SJCRH30 (cell line): ENCODE results near the gene ZWILCH. TPM values are rescaled to one million over a fixed set of nuclear protein-coding genes. Genes with fewer than 3 reads are reported as not detected.
A peak's percentile ranks its signal among the peaks of the same experiment; 100 is the strongest.

Experiments used
- DNase-seq, 2 experiments: peaks; one replicate each; pipeline ENCODE4 v3.0.0-alpha.2; 2015 to 2020
- H3K27ac ChIP-seq: fragments of 250-450 bp; sonication (Bioruptor Pico); 2 replicates; pipeline ENCODE4 v1.5.1; 2020; ENCODE audit warnings: mild to moderate bottlenecking, moderate library complexity
- H3K27me3 ChIP-seq: fragments of 250-450 bp; sonication (Bioruptor Pico); 2 replicates; pipeline ENCODE4 v1.5.1; 2020; ENCODE audit warnings: mild to moderate bottlenecking, moderate library complexity
- H3K36me3 ChIP-seq: fragments of 250-450 bp; sonication (Bioruptor Pico); 2 replicates; pipeline ENCODE4 v1.5.1; 2020; ENCODE audit warnings: mild to moderate bottlenecking, moderate library complexity
- H3K4me1 ChIP-seq: fragments of 250-450 bp; sonication (Bioruptor Pico); 2 replicates; pipeline ENCODE4 v1.5.1; 2020; ENCODE audit warnings: mild to moderate bottlenecking, moderate library complexity
- H3K4me3 ChIP-seq: fragments of 250-450 bp; sonication (Bioruptor Pico); 2 replicates; pipeline ENCODE4 v1.5.1; 2020; ENCODE audit warnings: mild to moderate bottlenecking, moderate library complexity
- H3K9me3 ChIP-seq: fragments of 250-450 bp; sonication (Bioruptor Pico); replicated peaks from 2 replicates; pipeline ENCODE4 v1.5.1; 2020; ENCODE audit warnings: mild to moderate bottlenecking, moderate library complexity
- total RNA-seq: library from RNA; depleted of rRNA; stranded (reverse); fragments of >200 nt; shearing (Covaris generic); gene quantifications from 2 replicates; pipeline ENCODE4 v1.2.3, GENCODE V29; 2014; rRNA removed

The ZWILCH gene
- total RNA-seq, 1 experiment from 2014 or later, result 61.8 TPM

GRCh38 chr15:66590435-66590834 lies 85.3 kb downstream of the ZWILCH start:
- Histone ChIP-seq H3K27ac (no peak overlapping the region), H3K27me3 (no peaks in the 10 kb centered on the region), H3K4me3 (no peak overlapping the region), H3K36me3 (no peaks in the 10 kb centered on the region), H3K4me1 (no peaks in the 10 kb centered on the region), H3K9me3 (no peaks in the 10 kb centered on the region)
- DNase-seq, result no peak

DNA sequence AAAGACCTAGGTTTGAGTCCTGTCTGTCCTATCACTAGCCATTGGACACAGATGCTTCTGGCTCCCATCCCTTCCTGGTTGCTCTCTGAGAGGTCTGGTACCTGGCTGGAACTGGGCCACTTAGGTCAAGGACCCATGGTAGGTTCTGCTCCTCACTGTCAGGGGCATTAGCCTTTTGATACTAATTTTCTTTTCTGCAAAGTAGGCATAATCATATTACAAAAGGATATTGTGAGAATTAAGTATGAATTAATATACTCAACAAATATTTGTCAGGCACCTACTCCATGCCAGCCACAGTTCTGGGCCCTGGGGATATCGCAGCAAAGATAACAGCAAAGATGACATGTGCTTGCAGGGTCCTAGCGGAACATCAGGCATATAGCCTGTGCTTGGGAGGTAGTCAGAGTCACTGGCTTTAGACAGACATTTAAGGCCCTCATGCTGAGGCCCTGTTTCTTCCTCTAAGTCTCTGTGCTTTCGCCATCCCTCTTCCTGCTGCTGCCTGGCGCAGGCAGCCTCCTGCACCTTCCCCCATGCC lies 86.3 kb downstream of the ZWILCH start:
- H3K4me3 ChIP-seq, result no peak overlapping the region
- no peaks in the 10 kb centered on the region for H3K36me3 ChIP-seq
- H3K4me1 ChIP-seq, result no peaks in the 10 kb centered on the region
- H3K27ac ChIP-seq, result no peak overlapping the region
- H3K9me3 ChIP-seq, result no peaks in the 10 kb centered on the region
- H3K27me3 ChIP-seq, result no peaks in the 10 kb centered on the region
- DNase-seq, result no peak

- no peak overlapping the region for H3K27ac ChIP-seq
- H3K27me3 ChIP-seq, result no peaks in the 10 kb centered on the region
- H3K36me3 ChIP-seq, result no peaks in the 10 kb centered on the region
- H3K4me3 ChIP-seq, result no peak overlapping the region
- H3K9me3 ChIP-seq, result no peaks in the 10 kb centered on the region
- DNase-seq, result no peak
- no peaks in the 10 kb centered on the region for H3K4me1 ChIP-seq
Measured at GRCh38 chr15:66592505-66593218, 87.5 kb downstream of the ZWILCH start.

GRCh38 chr15:66593219-66593780 lies 88.2 kb downstream of the ZWILCH start:
- DNase-seq, result no peak
- H3K4me3 ChIP-seq, result no peak overlapping the region
- H3K27ac ChIP-seq, result no peak overlapping the region
- H3K4me1 ChIP-seq, result no peaks in the 10 kb centered on the region
- no peaks in the 10 kb centered on the region for H3K36me3 ChIP-seq
- H3K27me3 ChIP-seq, result no peaks in the 10 kb centered on the region
- no peaks in the 10 kb centered on the region for H3K9me3 ChIP-seq

DNA sequence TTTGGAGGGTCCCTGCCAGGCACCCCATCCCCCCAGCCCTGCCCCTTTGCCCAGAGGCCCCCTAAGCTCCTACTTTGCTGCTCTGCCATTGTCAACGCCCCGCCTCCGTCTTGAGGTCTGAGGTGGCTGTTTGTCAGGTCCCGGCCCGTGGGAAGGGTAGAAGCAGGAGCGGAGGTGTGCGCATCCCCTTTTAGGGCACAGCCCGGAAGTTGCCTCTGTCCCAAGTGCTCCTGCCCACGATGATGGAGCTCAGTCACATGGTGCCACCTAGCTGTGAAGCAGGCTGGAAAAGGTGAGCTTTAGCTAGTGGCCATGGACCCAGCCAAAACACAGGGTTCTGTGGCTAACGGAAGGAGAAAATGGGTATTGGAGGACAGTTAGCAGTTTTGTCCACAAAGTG lies 89.2 kb downstream of the ZWILCH start:
- Histone ChIP-seq H3K36me3 (no peaks in the 10 kb centered on the region), H3K27me3 (no peaks in the 10 kb centered on the region), H3K4me3 (no peak overlapping the region), H3K27ac (no peak overlapping the region), H3K9me3 (no peaks in the 10 kb centered on the region), H3K4me1 (no peaks in the 10 kb centered on the region)
- peak; percentile 13 to 22 for DNase-seq

DNA sequence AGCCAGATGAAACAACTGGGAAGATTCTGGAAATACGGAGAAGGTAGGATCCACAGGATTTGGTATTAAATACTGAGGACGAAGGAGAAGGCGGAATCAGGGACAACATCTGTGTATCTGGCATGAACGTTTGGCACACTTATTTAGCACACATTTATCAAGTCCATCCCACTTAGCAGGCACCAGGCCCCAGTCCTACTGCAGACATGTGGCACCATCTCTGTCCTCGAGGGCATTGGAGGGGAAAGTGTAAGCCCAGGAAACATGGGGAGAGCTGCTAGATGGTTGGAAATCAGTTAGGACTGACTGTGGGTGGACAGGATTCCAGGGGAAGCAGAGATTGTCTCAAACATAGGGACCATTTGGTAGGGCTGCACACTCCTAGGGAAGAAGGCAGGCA lies 89.7 kb downstream of the ZWILCH start:
- H3K27me3 ChIP-seq, result no peaks in the 10 kb centered on the region
- no peak for DNase-seq

DNA sequence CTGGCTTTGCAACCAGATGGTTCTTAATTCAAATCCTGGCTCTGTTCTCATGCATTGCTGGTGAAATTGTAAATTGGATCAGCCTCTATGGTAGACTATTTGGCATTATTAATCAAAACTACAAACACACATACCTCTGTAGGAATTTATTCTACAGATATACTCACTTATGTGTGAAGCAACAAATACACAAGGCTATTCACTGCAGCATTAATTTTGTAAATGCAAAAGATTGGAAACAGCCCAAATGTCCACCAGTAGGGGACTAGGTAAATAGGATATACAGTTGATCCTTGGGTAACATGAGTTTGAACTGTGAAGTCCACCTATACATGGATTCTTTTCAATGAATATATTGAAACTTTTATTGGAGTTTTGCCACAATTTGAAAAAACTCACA lies 90.2 kb downstream of the ZWILCH start:
- Histone ChIP-seq H3K9me3 (no peaks in the 10 kb centered on the region), H3K27ac (no peak overlapping the region), H3K4me3 (no peak overlapping the region), H3K36me3 (no peaks in the 10 kb centered on the region), H3K27me3 (no peaks in the 10 kb centered on the region), H3K4me1 (no peaks in the 10 kb centered on the region)
- DNase-seq, result no peak

More for the DNA sequence above, 89.7 kb downstream of the ZWILCH start:
- no peak overlapping the region for H3K27ac ChIP-seq
- H3K9me3 ChIP-seq, result no peaks in the 10 kb centered on the region
- H3K4me1 ChIP-seq, result no peaks in the 10 kb centered on the region
- H3K36me3 ChIP-seq, result no peaks in the 10 kb centered on the region
- H3K4me3 ChIP-seq, result no peak overlapping the region

GRCh38 chr15:66595931-66596545 lies 90.9 kb downstream of the ZWILCH start:
- Histone ChIP-seq H3K27me3 (no peaks in the 10 kb centered on the region), H3K4me1 (no peaks in the 10 kb centered on the region), H3K27ac (no peak overlapping the region), H3K9me3 (no peaks in the 10 kb centered on the region), H3K36me3 (no peaks in the 10 kb centered on the region), H3K4me3 (no peak overlapping the region)
- no peak for DNase-seq

- Histone ChIP-seq H3K4me1 (no peaks in the 10 kb centered on the region), H3K4me3 (no peak overlapping the region), H3K9me3 (no peaks in the 10 kb centered on the region), H3K36me3 (no peaks in the 10 kb centered on the region), H3K27me3 (no peaks in the 10 kb centered on the region), H3K27ac (no peak overlapping the region)
- DNase-seq, result no peak
Measured at GRCh38 chr15:66598095-66598815, 93.1 kb downstream of the ZWILCH start.

Other genes starting within 250 kb of the ZWILCH start
- 123 and 138 TPM in 2 replicates for gene DIS3L, start 211.8 kb upstream of the ZWILCH start, total RNA-seq
- 54.1 and 58.1 TPM in 2 replicates for gene TIPIN, start 148.6 kb upstream of the ZWILCH start, total RNA-seq
- gene MAP2K1, start 118.4 kb upstream of the ZWILCH start, total RNA-seq, result 72.2 and 79.8 TPM in 2 replicates
- 14.6 and 17.1 TPM in 2 replicates for gene SNAPC5, start 7.6 kb upstream of the ZWILCH start, total RNA-seq
- gene RPL4, start 471 bp upstream of the ZWILCH start, total RNA-seq, result 6,637 and 6,933 TPM in 2 replicates
- gene LCTL, start 60.7 kb downstream of the ZWILCH start, total RNA-seq, result 1.8 and 2.0 TPM in 2 replicates
- gene SMAD6, start 196.9 kb downstream of the ZWILCH start, total RNA-seq, result 6.7 and 7.6 TPM in 2 replicates